GM18909 (cell line): ENCODE data around the gene LPAR1.
"Not testable (repeated sequence)": the region's sequence is repeated elsewhere in the genome, so short reads cannot be mapped to it uniquely, and the experiment has no call there.

ENCODE experiments used
- ATAC-seq: cut with Tn5 transposase; IDR thresholded peaks from one replicate; pipeline ENCODE4 v1.9.1; 2021; ENCODE audit warnings: mild to moderate bottlenecking; ENCODE audit not compliant: unreplicated experiment, poor library complexity

Gene LPAR1

GRCh38 chr9:111038331-111039230, at the start of gene LPAR1:
TSS of gene LPAR1 (minus strand) at chr9:111038470. CDS start at chr9:110972117, 66,353 bp downstream.
- peak; percentile 20 for ATAC-seq

- no peak for ATAC-seq
Observed at GRCh38 chr9:111078391-111079038, 40.2 kb upstream of the LPAR1 start.

GRCh38 chr9:111076519-111076918, 38.2 kb upstream of the LPAR1 start:
- no peak for ATAC-seq

GRCh38 chr9:111076042-111076441, 37.8 kb upstream of the LPAR1 start:
- ATAC-seq = no peak

GRCh38 chr9:111074395-111074794, 36.1 kb upstream of the LPAR1 start:
- no peak for ATAC-seq

GRCh38 chr9:111069183-111069582, 30.9 kb upstream of the LPAR1 start:
- no peak for ATAC-seq

GRCh38 chr9:111068771-111069170, 30.5 kb upstream of the LPAR1 start:
- ATAC-seq = no peak

- ATAC-seq = no peak
Observed at GRCh38 chr9:111068383-111068730, 30.1 kb upstream of the LPAR1 start.

- no peak for ATAC-seq
Observed at GRCh38 chr9:111066468-111066867, 28.2 kb upstream of the LPAR1 start.

- no peak for ATAC-seq
Observed at GRCh38 chr9:111065414-111065813, 27.1 kb upstream of the LPAR1 start.

GRCh38 chr9:111064160-111064837, 26.0 kb upstream of the LPAR1 start:
- ATAC-seq = no peak

- ATAC-seq = no peak
Observed at GRCh38 chr9:111063332-111063731, 25.1 kb upstream of the LPAR1 start.

GRCh38 chr9:111058166-111058565, 19.9 kb upstream of the LPAR1 start:
- ATAC-seq = no peak

- no peak for ATAC-seq
Observed at GRCh38 chr9:111056538-111056937, 18.3 kb upstream of the LPAR1 start.

- ATAC-seq = no peak
Observed at GRCh38 chr9:111052791-111053190, 14.5 kb upstream of the LPAR1 start.

GRCh38 chr9:111051400-111051799, 13.1 kb upstream of the LPAR1 start:
- ATAC-seq = no peak

- no peak for ATAC-seq
Observed at GRCh38 chr9:111050819-111051218, 12.5 kb upstream of the LPAR1 start.

GRCh38 chr9:111047287-111047686, 9.0 kb upstream of the LPAR1 start:
- ATAC-seq = not testable (repeated sequence)

GRCh38 chr9:111041902-111042301, 3.6 kb upstream of the LPAR1 start:
- no peak for ATAC-seq

- no peak for ATAC-seq
Observed at GRCh38 chr9:111040494-111040893, 2.2 kb upstream of the LPAR1 start.

- ATAC-seq = peak; percentile 73
Observed at GRCh38 chr9:111039231-111039906, 1.1 kb upstream of the LPAR1 start.
